ENCODE results near the gene UVRAG.

DNA sequence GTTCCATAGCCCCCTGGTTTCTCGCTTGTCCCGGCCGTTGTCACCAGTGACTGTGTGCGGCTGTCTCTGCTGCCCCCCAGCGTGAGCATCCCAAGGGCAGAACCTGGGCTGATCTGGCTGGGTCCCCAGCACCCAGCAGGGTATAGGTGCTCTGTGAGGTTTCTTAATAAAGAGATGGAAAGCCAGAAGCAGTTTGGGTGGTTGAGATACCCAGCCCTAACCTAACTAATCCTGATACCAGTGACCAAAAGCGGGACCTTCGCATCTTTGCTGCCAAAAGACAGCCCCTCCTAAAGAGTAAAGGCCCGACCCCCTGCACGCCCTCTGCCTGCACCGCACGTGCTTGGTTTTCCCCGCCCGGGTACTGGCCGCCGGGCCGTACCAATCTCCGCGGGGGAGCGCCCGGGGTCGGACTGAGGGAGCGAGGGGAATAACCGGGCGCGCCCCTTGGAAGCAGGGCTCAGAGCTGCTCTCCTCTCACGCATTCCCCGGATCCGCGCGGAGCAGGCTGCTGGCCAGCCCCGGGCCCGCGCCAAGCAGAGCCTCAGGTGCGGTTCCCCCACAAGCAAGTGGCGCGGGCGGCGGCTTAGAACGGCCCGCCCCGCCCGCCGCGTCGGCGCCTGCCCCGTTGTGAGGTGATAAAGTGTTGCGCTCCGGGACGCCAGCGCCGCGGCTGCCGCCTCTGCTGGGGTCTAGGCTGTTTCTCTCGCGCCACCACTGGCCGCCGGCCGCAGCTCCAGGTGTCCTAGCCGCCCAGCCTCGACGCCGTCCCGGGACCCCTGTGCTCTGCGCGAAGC is 46.7 kb upstream of the UVRAG start, which contains the start of gene DGAT2:
- TF ChIP-seq, protein P1, sequence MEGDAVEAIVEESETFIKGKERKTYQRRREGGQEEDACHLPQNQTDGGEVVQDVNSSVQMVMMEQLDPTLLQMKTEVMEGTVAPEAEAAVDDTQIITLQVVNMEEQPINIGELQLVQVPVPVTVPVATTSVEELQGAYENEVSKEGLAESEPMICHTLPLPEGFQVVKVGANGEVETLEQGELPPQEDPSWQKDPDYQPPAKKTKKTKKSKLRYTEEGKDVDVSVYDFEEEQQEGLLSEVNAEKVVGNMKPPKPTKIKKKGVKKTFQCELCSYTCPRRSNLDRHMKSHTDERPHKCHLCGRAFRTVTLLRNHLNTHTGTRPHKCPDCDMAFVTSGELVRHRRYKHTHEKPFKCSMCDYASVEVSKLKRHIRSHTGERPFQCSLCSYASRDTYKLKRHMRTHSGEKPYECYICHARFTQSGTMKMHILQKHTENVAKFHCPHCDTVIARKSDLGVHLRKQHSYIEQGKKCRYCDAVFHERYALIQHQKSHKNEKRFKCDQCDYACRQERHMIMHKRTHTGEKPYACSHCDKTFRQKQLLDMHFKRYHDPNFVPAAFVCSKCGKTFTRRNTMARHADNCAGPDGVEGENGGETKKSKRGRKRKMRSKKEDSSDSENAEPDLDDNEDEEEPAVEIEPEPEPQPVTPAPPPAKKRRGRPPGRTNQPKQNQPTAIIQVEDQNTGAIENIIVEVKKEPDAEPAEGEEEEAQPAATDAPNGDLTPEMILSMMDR (IDR thresholded peaks at IDR 0.05; ENCODE audit: low read length) = peak; percentile 41
- TF ChIP-seq EZH2 (optimal IDR thresholded peaks at IDR 0.05; ENCODE audit: low read depth, low read length) (no peak), EZH2phosphoT487 (IDR thresholded peaks at IDR 0.05; ENCODE audit: low read length) (no peak)
